ENCODE measurements around the gene DOCK3.
"Not testable (repeated sequence)": the region's sequence is repeated elsewhere in the genome, so short reads cannot be mapped to it uniquely, and the experiment has no call there.

The DOCK3 gene

DNA sequence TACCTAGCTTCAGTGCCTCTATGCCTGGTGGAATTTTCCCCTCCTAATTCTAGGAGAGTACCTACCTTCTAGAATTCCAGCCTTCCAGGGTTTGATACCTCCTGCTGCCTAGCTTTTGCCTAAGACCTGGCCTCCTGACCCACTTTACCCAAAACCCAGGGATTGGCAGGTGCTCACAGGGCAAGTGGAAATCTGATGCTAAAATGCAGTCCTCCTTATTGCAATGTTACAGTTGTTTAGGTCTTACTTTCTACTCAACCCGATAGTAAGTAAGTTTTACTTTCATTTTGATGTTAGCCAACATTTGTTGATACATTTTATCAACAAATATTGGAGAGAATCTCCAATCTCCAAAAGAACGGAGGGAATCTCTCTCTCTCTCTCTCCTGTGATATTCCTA is 275.9 kb downstream of the DOCK3 start:
- TF ChIP-seq, protein P1, sequence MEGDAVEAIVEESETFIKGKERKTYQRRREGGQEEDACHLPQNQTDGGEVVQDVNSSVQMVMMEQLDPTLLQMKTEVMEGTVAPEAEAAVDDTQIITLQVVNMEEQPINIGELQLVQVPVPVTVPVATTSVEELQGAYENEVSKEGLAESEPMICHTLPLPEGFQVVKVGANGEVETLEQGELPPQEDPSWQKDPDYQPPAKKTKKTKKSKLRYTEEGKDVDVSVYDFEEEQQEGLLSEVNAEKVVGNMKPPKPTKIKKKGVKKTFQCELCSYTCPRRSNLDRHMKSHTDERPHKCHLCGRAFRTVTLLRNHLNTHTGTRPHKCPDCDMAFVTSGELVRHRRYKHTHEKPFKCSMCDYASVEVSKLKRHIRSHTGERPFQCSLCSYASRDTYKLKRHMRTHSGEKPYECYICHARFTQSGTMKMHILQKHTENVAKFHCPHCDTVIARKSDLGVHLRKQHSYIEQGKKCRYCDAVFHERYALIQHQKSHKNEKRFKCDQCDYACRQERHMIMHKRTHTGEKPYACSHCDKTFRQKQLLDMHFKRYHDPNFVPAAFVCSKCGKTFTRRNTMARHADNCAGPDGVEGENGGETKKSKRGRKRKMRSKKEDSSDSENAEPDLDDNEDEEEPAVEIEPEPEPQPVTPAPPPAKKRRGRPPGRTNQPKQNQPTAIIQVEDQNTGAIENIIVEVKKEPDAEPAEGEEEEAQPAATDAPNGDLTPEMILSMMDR (conservative IDR thresholded peaks at IDR 0.05; ENCODE audit: low read depth, low read length): no peak
- H3K4me3 ChIP-seq (ENCODE audit: low read length): no peak overlapping the region
- DNase-seq (ENCODE audit: low read depth): no peak

DNA sequence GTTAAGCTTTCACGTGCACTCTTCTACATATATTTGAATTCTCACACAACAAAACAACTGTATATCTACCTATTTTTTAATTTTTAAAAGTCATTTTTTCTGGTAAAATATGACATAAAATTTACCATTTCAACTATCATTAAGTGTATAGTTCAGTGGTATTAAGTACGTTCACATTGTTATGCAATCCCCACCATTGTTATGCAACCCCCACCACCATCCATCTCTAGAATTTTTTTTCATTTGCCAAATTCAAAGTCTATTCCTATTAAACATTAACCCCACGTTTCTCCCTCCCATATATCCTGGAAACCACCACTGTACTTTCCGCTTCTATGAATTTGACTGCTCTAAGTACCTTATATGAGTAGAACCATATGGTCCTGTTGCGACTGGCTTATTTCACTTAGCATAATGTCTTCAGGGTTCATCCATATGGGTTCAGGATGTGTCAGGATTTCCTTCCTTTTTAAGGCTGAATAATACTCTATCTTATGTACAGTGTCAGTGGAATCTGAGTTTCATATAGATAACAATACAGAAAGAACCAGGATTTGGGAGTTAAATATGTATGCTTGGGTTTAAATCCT is 279.2 kb downstream of the DOCK3 start:
- TF ChIP-seq, protein P1 (conservative IDR thresholded peaks at IDR 0.05; ENCODE audit: low read depth, low read length): no peak
- H3K4me3 ChIP-seq (ENCODE audit: low read length): no peak overlapping the region
- no peak for DNase-seq (ENCODE audit: low read depth)

DNA sequence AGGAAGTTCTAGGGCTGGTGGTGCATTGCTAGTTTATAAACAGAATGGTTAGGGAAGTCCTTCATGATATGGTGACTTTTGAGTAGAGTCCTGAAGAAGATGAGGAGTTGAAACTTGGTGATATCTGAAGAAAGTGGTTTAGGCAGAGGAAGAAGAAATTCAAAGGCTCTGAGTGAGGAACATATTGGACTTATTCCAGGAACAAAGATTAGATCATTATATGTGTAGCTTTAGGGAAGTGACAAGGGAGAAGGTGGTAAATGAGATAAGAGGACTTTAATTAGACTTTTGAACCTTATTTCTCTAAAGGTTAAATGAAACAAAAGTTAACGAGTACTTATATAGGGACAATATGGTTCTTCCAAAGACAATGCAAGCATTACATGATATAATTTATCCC is 286.7 kb downstream of the DOCK3 start:
- TF ChIP-seq, protein P1 (conservative IDR thresholded peaks at IDR 0.05; ENCODE audit: low read depth, low read length): no peak
- no peak for DNase-seq (ENCODE audit: low read depth)
- H3K4me3 ChIP-seq (ENCODE audit: low read length): no peak overlapping the region

DNA sequence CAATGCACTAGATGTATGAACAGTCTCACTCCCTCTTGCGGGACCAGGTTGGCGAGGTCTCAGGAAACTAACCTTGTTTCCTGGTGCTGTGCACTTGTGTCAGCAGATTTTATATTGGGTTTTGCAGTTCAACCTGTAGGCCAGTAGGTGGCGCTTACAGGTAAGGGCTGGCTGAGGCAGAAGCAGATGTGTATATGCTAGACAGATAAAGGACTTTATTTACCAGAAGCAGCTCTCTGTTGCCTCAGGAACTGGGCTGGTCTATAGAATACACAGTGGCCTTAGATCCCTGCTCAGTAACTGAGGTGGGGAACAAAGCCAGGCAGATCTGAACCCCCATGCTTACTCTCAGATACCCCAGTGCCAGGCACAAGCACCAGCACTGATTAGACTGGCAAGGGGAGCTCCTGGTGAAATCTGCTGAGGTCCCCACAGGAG is 296.8 kb downstream of the DOCK3 start:
- no peak overlapping the region for H3K4me3 ChIP-seq (ENCODE audit: low read length)
- TF ChIP-seq, protein P1 (conservative IDR thresholded peaks at IDR 0.05; ENCODE audit: low read depth, low read length): peak; percentile 94
- DNase-seq (ENCODE audit: low read depth): peak; percentile 28

DNA sequence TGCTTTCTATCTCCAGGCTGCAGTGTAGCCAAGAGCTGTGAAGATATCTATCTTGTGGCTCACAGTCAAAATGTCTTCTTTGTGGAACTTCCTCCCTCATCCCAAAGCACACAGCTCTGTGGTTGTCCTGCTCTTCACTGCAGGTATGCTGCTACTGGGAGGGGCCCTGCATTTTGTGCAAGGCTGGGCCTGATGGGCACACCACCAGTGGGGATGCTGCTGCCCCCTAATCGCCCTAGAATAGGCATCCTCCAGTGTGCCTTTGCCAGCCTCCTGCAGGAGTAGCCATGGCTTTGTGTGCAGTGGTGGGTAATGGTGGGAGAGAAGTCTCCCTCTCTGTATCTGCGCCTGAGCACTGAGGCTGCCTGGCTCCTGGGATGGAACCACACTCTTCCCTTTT is 297.3 kb downstream of the DOCK3 start:
- TF ChIP-seq, protein P1 (conservative IDR thresholded peaks at IDR 0.05; ENCODE audit: low read depth, low read length): no peak
- no peak overlapping the region for H3K4me3 ChIP-seq (ENCODE audit: low read length)
- DNase-seq (ENCODE audit: low read depth): no peak

DNA sequence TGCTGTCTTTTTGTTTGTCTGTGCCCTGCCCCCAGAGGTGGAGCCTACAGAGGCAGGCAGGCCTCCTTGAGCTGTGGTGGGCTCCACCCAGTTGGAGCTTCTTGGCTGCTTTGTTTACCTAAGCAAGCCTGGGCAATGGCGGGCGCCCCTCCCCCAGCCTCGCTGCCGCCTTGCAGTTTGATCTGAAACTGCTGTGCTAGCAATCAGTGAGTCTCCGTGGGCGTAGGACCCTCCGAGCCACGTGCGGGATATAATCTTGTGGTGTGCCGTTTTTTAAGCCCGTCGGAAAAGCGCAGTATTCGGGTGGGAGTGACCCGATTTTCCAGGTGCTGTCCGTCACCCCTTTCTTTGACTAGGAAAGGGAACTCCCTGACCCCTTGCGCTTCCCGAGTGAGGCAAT is 303.9 kb downstream of the DOCK3 start:
- H3K4me3 ChIP-seq (ENCODE audit: low read length); DNase-seq (ENCODE audit: low read depth): not testable (repeated sequence)

DNA sequence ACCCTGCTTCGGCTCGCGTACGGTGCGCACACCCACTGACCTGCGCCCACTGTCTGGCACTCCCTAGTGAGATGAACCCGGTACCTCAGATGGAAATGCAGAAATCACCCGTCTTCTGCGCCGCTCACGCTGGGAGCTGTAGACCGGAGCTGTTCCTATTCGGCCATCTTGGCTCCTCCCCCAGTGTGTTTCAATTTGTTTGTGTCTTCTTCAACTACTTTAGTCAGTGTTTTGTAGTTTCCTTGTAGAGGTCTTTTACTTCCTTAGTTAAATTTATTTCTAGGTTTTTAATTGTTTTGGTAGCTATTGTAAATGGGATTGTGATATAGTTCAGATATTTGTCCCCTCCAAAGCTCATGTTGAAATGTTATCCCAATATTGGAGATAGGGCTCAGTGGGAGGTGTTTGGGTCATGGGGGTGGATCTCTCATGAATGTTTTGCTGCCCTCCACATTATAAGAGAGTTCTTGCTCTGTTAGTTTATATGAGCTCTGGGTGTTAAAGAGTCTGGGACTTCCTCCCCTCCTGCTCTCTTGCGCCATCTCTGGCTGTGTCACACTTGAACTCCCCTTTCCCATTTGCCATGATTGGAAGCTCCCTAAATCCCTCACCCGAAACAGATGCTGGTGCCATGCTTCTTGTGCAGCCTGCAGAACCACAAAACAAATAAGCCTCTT is 304.4 kb downstream of the DOCK3 start:
- TF ChIP-seq, protein P1 (conservative IDR thresholded peaks at IDR 0.05; ENCODE audit: low read depth, low read length): peak; percentile 38
- no peak overlapping the region for H3K4me3 ChIP-seq (ENCODE audit: low read length)
- DNase-seq (ENCODE audit: low read depth): no peak
